Measurements from ENCODE around the gene SWAP70.
"Not testable (repeated sequence)": the region's sequence is repeated elsewhere in the genome, so short reads cannot be mapped to it uniquely, and the experiment has no call there.

SWAP70 gene

DNA sequence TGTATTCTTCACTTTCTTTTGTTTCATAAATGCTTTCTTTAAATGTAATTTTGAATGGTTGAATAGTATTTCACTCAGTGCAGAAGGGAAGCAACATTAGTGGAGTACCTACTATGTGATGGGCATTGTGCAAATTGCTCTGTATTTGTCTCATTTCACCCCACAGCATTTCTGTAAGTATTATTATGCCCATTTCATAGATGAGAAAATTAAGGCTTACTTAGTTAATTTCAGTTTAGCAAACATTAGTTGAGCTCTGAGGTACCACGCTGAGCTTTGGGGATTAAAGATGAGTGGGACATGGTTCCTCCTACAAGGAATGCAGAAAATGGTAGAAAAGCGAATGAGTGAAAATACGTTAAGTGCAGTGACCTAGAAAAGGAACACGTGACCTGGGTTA, 58.1 kb downstream of the SWAP70 start:
- DNase-seq (ENCODE audit: low read depth): no peak

DNA sequence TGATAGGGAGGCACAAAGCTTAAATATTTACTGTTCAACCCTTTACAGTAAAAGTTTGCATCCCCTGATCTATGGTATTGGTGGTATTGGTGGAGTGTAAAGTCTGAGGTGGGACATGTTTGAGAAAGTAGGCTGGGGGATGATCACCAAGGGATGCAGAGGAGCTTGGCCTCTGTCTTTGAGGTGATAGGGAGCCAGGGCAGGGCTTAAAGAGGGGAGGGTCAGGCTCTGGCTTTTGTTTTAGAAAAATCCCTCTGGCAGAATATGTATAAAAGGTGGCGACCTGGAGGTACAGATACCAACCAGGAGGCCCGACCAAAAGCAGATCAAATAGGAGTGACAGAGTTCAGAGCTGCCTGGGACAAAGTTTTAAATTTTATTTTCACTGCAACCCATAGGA, 59.0 kb downstream of the SWAP70 start:
- DNase-seq (ENCODE audit: low read depth): no peak

DNA sequence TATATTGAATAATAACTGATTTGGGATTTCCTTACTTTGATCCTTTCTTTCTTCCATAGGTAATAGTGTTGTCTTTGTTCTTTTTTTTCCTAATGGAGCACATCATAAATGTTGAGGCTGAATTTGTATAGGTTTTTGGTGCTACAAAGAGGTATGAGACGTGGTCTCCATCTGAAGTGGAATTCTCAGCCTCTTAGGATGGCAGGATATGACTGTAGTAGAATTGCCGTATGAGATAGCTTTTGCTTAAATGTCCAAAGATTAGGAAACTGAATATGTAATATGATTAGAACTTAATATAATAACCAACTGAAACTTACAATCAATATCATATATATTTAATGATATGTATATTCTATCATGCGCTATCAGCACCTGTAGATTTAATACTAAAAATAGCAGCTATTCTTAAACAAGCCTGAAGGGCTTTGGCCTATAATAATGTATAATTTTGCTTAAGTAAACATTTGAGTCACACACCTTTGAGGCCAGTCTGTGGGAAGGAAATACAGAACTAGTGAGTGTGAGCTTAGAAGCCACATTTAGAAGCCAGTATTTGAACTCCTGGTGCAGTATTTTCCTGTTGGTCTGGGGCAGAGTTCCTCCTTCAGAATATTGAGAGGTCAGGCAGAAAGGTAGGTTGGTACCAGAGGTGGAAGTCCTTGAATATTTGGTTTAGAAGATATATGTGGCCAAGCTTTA, 62.6 kb downstream of the SWAP70 start:
- no peak for DNase-seq (ENCODE audit: low read depth)

DNA sequence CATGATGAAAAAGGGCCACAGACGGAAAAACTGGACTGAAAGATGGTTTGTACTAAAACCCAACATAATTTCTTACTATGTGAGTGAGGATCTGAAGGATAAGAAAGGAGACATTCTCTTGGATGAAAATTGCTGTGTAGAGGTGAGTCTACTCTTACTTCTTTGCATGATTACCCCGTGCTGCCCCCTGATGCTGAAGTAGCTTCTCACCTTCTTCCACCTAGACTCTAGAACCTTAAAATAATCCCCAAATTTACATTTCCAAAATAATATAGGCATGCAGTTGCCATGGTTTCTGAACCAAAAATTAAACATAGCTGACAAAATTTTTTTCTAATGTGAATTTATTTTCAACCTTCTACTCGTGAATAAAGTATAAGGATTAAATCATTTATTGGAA, 64.2 kb downstream of the SWAP70 start:
- DNase-seq (ENCODE audit: low read depth): no peak

DNA sequence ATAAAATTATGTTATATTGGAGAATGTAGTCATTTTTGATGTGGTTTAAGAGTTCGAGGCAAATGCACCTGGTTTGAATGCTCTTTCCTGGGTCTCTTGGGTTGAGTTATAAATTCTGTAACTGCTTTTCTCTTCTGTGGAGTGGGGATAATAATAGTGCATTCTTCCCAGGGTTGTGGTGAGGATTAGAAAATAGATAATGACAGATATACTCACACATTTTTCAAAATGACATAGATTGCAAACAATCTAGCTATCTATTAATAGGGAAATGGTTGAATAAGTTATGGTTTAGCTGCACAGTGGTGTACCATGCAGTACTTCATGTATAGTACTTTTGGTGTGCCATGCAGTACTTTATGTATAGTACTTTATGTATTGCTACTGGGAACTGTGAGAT, 67.4 kb downstream of the SWAP70 start:
- no peak for DNase-seq (ENCODE audit: low read depth)

DNA sequence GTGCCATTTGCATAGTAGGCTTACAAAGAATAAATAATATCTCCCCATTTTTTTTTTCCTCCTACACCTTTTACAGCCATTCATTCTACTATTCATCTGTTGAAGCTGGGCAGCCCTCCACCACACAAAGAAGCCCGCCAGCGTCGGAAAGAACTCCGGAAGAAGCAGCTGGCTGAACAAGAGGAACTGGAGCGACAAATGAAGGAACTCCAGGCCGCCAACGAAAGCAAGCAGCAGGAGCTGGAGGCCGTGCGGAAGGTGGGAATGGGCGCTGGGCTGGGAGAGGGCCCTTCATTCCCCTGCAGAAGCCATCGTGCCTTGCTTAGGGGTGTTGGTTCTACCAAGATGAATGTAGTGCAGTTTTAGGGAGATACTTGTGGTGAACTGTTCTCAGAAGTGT, 68.6 kb downstream of the SWAP70 start:
- no peak for DNase-seq (ENCODE audit: low read depth)

DNA sequence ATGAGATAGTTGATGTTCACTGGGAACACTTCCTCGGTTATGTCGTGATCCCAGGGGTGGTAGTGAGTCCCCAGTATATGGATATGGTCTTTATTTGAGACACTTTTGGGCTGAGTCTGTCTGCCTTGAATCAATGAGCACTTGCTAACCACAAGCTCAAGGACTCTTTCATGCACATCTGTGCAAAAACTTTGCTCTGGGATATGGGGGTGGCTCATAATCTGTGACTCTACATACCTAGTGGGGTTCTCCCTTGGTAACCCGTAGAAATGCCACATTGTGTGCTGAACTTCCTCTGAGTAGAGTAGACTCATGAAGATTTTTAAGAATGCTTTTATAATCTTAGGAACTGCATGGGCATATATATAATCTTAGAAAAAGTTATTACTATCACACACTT, 69.3 kb downstream of the SWAP70 start:
- no peak for DNase-seq (ENCODE audit: low read depth)

DNA sequence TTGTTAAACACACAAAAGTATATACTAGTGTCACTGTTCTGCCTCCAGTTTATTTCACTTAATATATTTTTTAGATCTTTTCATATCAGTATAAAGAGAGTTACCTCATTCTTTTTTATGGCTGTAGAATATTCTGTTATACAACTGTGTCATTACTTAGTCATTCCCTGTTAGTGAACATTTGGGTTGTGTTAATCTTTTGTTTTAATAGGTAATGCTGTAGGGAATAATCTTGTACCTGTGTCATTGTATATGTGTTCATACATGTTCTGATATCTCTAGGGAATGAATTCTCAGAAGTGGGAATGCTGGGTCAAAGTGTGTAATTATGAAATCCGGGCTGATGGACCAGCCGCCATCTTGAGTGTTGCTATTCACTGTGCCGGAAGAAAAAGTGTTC, 71.4 kb downstream of the SWAP70 start:
- no peak for DNase-seq (ENCODE audit: low read depth)

DNA sequence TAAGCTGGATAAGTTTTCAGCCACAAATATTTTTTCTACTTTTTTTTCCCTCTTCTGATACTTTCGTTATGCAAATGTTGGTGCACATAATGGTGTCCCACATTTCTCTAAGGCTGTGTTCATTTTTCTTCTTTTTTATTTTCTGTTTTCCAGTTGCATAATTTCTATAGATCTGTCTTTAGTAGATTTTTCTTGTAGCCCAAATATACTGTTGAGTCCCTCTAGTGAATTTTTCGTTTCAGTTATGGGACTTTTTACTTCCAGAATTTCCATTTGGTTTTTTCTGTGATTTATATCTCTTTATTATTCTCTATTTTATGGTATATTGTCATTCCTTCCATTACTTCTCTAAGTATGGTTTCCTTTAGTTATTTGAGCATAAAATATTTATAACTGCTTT, 72.0 kb downstream of the SWAP70 start:
- DNase-seq (ENCODE audit: low read depth): no peak

DNA sequence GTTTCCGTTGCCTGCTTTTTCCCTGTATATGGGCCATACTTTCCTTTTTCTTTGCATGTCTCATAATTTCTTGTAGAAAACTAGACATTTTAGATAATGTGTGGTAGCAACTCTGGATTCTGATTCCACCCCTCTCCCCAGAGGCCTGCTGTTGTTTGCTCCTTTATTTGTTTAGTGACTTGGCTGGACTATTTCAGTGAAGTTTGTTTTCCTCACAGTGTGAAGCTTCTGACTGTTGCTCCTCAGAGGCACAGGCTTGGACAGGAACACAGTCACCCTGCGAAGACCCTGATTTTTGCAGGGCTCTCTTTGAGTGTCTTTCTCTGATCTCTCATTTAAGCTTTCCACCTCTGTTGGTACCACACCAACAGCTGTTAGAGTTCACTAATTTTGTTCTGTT, 72.5 kb downstream of the SWAP70 start:
- no peak for DNase-seq (ENCODE audit: low read depth)

DNA sequence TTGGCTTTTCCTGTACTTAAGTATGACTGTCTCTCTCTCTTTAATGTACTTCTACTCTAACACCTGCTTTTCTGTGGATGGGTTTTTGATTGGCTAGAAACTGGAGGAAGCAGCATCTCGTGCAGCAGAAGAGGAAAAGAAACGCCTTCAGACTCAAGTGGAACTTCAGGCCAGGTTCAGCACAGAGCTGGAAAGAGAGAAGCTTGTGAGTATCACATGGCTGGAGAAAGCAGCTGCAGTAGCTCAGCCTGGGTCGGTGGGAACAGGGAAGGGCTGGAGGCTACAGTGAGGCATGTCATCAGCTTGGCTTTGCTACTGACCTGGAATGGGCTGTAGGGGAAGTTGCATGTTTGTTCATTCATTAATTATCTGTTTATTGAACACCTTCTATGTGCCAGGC, 74.2 kb downstream of the SWAP70 start:
- no peak for DNase-seq (ENCODE audit: low read depth)

DNA sequence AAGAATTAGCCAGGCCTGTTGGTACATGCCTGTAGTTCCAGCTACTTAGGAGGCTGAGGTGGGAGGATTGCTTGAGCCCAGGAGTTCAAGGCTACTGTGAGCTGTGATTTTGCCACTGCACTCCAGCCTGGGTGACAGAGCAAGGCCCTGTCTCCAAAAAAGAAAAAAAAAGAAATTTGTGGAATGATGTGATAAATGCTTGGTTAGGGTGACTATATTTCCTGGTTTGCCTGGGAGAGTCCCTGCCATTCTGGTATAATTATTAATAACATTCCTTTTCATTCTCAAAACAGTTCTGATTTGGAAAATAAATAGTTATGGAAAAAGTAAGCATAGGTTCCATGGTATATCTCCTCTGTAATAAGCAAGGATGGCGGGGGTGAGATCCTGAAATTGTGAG, 74.8 kb downstream of the SWAP70 start:
- no peak for DNase-seq (ENCODE audit: low read depth)

DNA sequence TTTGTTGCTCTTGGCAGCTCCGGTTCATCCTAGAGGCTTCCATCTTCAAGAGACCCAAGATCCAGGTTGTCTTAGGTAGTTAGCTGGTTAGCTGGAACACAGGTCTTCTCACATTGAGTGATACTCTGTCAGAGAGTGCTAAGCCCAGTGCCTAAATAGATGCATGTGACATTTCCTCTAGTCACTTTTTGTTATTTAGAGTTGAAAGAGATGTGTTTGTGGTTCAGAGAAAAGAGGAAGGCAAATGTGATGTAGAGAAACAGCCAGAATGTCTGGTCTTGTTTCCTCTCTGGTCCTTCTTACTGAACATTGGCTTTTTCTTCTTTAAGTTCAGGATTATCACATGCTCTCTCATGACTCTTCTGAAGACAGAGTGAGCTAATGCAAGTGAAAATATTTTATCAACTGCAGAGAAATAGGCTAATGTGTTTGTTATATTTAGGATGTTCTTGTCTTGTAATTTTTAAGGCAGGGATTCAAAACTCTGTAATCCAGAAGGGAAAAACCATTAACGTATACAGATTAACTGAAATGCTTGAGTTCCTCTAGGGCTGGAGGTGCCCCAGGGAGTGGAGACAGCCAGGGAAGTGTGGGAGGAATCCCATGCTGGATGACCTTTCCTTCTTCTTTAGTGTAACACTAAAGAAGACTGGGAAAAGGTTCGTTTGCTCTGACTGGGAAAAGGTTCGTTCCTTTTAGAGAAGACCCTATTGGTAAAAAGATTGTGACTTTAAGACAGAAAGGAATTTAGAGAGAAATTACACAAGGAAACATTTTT, 75.4 kb downstream of the SWAP70 start:
- no peak for DNase-seq (ENCODE audit: low read depth)

DNA sequence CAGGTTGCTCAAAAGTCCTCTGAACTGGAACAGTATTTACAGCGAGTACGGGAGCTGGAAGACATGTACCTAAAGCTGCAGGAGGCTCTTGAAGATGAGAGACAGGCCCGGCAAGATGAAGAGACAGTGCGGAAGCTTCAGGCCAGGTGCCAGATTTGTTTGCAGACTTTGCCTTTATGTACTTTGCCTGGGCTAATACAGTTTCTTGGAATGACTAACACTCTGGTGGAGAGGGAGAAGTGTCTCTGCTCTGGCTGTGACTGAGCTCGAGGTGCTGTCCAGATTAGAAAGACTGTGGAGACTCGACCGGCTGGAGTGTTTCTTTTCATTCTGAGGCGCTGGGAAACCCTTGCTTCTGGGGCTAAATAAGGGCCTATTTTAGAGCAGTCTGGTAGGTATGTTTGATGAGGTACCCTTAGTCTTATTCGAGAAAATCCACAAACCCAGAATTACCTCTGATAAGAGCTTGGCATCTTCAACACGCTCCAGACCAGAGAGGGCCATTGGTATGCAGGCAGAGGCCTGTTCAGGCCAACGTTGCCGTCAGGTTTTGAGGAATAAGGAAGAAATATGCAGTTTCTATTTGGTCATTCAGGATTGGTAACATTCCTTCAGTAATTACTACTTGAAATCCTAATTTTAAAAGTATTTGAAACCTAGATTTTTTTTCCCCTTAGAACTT, 76.5 kb downstream of the SWAP70 start:
- no peak for DNase-seq (ENCODE audit: low read depth)

DNA sequence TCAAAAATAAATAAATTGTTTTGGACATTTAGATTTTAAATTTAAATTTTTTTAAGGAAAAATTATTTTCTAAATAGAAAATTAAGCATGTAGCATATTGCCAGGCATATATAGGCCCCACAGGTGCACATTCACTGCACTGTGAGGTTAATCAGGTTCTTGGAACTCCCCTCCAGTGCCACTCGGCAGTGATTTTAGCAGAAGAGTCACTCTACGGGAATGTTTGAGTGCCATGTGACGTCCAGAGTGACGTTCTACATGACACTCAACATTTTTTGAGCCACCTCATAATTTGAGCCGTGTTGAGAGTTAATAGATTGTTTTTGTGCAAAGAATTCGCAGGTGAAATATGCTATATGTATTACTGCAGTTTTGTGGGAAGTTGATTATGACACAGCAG, 77.4 kb downstream of the SWAP70 start:
- DNase-seq (ENCODE audit: low read depth): no peak

DNA sequence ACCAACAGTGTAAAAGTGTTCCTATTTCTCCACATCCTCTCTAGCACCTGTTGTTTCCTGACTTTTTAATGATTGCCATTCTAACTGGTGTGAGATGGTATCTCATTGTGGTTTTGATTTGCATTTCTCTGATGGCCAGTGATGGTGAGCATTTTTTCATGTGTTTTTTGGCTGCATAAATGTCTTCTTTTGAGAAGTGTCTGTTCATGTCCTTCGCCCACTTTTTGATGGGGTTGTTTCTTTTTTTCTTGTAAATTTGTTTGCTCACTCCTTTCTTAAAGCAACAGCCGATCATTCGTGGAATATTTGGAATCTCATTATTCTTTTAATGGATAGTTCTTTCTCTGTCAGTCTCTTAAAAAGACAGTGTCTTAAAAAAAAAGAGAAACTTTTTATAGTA, 79.6 kb downstream of the SWAP70 start:
- not testable (repeated sequence) for DNase-seq (ENCODE audit: low read depth)

DNA sequence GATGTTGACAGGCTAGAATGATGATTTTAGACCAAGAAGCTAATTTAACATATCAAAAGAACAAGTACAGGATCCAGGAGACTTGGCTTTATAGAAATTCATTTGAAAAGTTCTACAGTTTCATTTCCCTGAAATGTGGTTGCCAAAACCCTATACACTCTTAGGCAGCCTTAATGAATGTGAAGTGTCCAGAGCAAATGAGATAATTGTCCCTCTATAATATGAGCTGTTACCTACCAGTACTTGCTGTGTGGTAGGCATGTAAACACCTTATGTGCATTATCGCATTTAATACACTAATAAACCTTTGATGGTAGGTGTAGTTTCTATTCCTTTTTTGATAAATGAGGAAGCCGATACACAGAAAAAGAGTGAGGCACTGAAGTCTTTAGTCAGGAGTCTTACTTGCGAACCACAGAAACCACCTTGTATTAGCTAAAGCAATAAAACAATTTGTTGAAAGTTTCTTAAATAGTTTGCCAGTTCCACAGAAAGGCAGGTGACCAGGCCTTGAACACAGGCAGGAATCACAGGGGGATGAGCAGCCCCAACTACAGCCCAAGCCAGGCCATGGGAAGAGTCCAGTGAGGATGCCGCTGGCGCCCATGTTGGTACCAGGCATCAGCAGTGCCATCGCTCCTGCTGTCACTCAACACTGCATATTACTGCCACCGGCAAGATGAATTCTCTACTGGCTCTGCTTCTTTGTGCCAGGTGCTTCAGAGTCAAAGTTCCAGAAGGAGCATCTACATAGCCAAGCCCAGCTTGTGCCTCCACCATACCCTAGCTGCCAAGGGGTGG, 81.7 kb downstream of the SWAP70 start:
- no peak for DNase-seq (ENCODE audit: low read depth)

DNA sequence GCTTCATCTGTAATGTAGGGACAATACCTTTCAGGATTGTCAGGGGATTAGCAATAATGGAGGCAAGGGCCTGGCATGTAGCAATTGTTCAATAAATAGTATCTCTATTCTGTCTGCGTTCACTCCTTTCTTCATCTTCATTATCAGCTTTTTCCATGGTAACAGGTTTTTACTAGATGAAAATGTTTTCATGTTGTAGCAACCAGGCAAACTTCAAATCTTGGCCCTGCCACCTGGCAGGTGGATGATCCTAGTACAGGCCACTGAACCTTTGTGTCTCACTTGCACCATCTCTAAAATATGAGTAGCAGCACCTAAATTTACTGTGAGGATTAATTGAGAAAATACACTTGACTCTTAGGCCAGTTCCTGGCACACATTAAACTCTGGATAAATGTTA, 83.4 kb downstream of the SWAP70 start:
- DNase-seq (ENCODE audit: low read depth): no peak

DNA sequence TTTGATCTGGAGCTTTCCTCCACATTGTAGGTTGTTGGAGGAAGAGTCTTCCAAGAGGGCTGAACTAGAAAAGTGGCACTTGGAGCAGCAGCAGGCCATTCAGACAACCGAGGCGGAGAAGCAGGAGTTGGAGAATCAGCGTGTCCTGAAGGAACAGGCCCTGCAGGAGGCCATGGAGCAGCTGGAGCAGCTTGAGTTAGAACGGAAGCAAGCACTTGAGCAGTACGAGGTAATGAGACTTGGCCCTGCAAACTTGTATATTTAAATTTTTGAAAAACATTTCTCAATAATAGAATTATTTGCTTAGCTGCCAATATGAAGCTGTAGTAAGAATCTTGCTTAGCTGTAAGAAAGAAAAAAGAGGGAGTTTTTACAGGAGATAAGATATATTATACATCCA, 84.0 kb downstream of the SWAP70 start:
- DNase-seq (ENCODE audit: low read depth): no peak

DNA sequence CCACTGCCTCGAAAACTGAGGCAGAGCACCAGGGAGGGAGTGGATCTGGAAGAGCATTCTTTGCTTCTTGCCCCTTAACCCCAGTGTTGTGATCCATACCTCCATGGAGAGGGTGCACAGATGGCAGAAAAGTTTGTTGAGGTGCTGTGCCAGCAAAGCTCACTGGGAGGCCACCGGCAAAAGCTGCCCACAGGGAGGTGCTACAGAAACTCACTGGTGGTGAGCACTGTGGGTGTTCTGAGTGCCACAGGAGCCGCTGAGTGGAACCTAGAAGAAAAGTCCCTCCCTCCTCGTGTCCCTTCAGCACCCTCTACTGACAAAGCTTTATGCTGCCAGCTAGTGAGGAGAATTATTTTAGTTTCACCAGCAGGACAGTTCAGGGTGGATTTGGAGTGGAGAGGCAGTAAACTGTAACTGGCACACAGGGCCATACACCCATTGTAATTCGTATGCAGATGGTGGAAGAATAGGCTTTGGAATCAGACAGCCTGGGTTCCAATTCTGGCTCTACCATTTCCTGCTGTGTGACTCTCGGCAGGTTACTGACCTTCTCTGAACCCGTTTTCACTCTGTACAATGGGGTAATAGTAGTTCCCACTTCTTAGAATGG, 84.6 kb downstream of the SWAP70 start:
- DNase-seq (ENCODE audit: low read depth): peak; percentile 66

DNA sequence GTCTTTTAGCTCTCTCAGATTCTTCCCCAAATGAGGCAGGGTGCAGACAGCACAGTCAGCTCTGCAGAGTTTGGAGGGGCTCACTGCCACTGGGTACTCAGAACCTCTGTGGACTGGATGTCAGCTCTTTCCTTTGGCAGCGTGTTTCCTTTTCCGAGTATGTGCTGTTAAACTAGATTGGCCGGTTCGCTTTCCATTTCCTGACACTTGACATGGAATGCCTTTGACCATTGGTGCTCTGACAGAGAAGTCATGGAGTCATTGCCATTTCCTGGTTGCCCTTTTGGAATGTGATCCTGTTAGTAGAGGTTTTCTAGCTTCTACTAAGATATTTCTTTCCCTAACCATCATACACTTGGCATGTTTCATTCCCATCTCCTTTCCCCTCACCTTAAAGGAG, 86.7 kb downstream of the SWAP70 start:
- DNase-seq (ENCODE audit: low read depth): no peak

DNA sequence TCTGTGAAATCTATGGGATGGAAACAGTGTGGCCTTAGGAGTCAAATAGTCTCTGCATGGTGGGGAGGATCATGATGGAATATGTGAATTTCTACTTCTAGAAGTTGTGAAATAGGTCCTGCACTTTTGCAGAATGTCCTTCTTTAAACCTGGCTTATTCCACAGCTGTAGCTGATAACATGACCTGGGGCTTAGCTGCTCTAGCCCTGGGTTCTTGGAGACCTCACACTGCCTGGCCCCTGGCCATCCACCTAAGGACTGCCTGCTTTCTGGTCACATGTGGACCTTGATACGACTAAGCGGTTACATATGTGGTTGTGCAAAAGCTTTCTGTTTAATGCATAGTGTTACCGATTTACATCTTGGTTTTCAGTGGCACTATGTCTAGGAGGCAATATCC, 88.2 kb downstream of the SWAP70 start:
- DNase-seq (ENCODE audit: low read depth): peak; percentile 86
